SK-N-SH (cell line): ENCODE measurements around the gene NPAT. TPM values are rescaled to one million over a fixed set of nuclear protein-coding genes. Genes with fewer than 3 reads are reported as not detected.
A peak's percentile ranks its signal among the peaks of the same experiment; 100 is the strongest.

Source experiments
- CTCF ChIA-PET: fragments of 300-600, 350-600 bp; formaldehyde crosslinking; extraction: SDS; loops from one replicate; lab custom pipeline; 2021; lab: Yijun Ruan, JAX
- POLR2A ChIA-PET: fragments of 350-600 bp; sonication (Branson Sonifier 250); formaldehyde crosslinking; extraction: SDS; loops from one replicate; lab custom pipeline; 2020; ENCODE audit warnings: antibody characterized with exemption, inconsistent platforms; lab: Yijun Ruan, JAX
- DNase-seq: peaks from one replicate; pipeline ENCODE4 v3.0.0; 2012
- H2AFZ ChIP-seq: fragments of 200-600 bp; sonication (generic); 2 replicates; pipeline ENCODE4 v1.8.1; 2016; ENCODE audit warnings: antibody characterized with exemption, mild to moderate bottlenecking, low read depth
- H3F3A ChIP-seq: fragments of 200-600 bp; sonication (generic); replicated peaks from 2 replicates; pipeline ENCODE3; 2016; ENCODE audit warnings: antibody characterized with exemption, mild to moderate bottlenecking; ENCODE audit not compliant: insufficient read depth
- H3K27ac ChIP-seq, 2 experiments: fragments of 200-500 bp in 1 of 2; fragments of 200-600 bp in 1 of 2; sonication (Bioruptor generic) in 1 of 2; sonication (generic), shearing (Covaris generic) in 1 of 2; 2 replicates each; pipeline versions ENCODE4 v1.5.1 to v1.6.1; 2014 to 2016; ENCODE audit warnings: low read depth in 2 of 2, inconsistent platforms in 1 of 2, low read length in 1 of 2, mild to moderate bottlenecking in 1 of 2, mixed read lengths in 1 of 2
- H3K27me3 ChIP-seq: fragments of 200-600 bp; sonication (generic), shearing (Covaris generic); 2 replicates; pipeline ENCODE4 v1.6.1; 2016; ENCODE audit warnings: mixed run types; ENCODE audit not compliant: insufficient read depth
- H3K36me3 ChIP-seq, 2 experiments: fragments of 200-500 bp in 1 of 2; fragments of 200-600 bp in 1 of 2; sonication (Bioruptor generic) in 1 of 2; sonication (generic) in 1 of 2; replicated peaks in 1 of 2; 2 replicates each; pipeline versions ENCODE3 to v1.5.1; 2014 to 2016; ENCODE audit warnings: low read length in 1 of 2, mild to moderate bottlenecking in 1 of 2; ENCODE audit not compliant: insufficient read depth in 2 of 2, control insufficient read depth in 1 of 2
- H3K4me1 ChIP-seq, 2 experiments: fragments of 200-500 bp in 1 of 2; fragments of 200-600 bp in 1 of 2; sonication (Bioruptor generic) in 1 of 2; sonication (generic), shearing (Covaris generic) in 1 of 2; 2 replicates each; pipeline versions ENCODE4 v1.5.1 to v1.6.1; 2014 to 2016; ENCODE audit warnings: low read depth in 1 of 2, low read length in 1 of 2, mixed run types in 1 of 2; ENCODE audit not compliant: insufficient read depth in 2 of 2, control insufficient read depth in 1 of 2
- H3K4me2 ChIP-seq: fragments of 200-600 bp; sonication (generic), shearing (Covaris generic); 2 replicates; pipeline ENCODE4 v1.6.1; 2017; ENCODE audit warnings: mixed run types
- H3K4me3 ChIP-seq, 2 experiments: fragments of 200-500 bp in 1 of 2; fragments of 200-600 bp in 1 of 2; sonication (Bioruptor generic) in 1 of 2; sonication (generic), shearing (Covaris generic) in 1 of 2; 2 replicates each; pipeline versions ENCODE4 v1.5.1 to v1.8.1; 2014 to 2016; ENCODE audit warnings: low read depth in 2 of 2, inconsistent platforms in 1 of 2, low read length in 1 of 2, mild to moderate bottlenecking in 1 of 2, mixed read lengths in 1 of 2, moderate library complexity in 1 of 2
- H3K79me2 ChIP-seq: fragments of 200-600 bp; sonication (generic); 2 replicates; pipeline ENCODE4 v1.8.1; 2017; ENCODE audit warnings: mild to moderate bottlenecking; ENCODE audit not compliant: insufficient read depth
- H3K9ac ChIP-seq: fragments of 200-600 bp; sonication (generic); 2 replicates; pipeline ENCODE4 v1.6.1; 2017; ENCODE audit warnings: mixed run types
- H3K9me2 ChIP-seq: fragments of 200-600 bp; sonication (generic); 2 replicates; pipeline ENCODE4 v1.6.1; 2017; ENCODE audit warnings: mixed run types
- H3K9me3 ChIP-seq: fragments of 200-600 bp; sonication (generic); 2 replicates; pipeline ENCODE4 v1.6.1; 2017; ENCODE audit warnings: mixed run types, mild to moderate bottlenecking, moderate library complexity
- H4K20me1 ChIP-seq: fragments of 200-600 bp; sonication (generic); 2 replicates; pipeline ENCODE4 v1.6.1; 2017; ENCODE audit warnings: mild to moderate bottlenecking, mixed run types; ENCODE audit not compliant: insufficient read depth
- ELF1 ChIP-seq: IDR thresholded peaks from 2 replicates; pipeline ENCODE4 v1.4.0; 2012
- EZH2phosphoT487 ChIP-seq: fragments of 200-600 bp; sonication (generic); IDR thresholded peaks from 2 replicates; pipeline ENCODE4 v1.6.1; 2017; ENCODE audit warnings: low read depth, mixed run types, mild to moderate bottlenecking, antibody characterized with exemption, moderate library complexity, borderline replicate concordance
- GABPA ChIP-seq: IDR thresholded peaks from 2 replicates; pipeline ENCODE4 v1.4.0; 2012; ENCODE audit warnings: low read depth, mild to moderate bottlenecking
- GATA2 ChIP-seq: sonication (generic); formaldehyde crosslinking; IDR thresholded peaks from 2 replicates; pipeline ENCODE4 v1.5.0; 2020; ENCODE audit warnings: mild to moderate bottlenecking, missing genetic modification reagents
- MXI1 ChIP-seq: IDR thresholded peaks from 2 replicates; pipeline ENCODE4 v1.6.1; 2012; ENCODE audit warnings: mild to moderate bottlenecking, low read depth, low read length, improper control_type of control experiment
- POLR2AphosphoS5 ChIP-seq: IDR thresholded peaks from 2 replicates; pipeline ENCODE4 v1.6.1; 2012; ENCODE audit warnings: low read depth, low read length
- RAD21 ChIP-seq: IDR thresholded peaks from 2 replicates; pipeline ENCODE4 v1.6.1; 2012; ENCODE audit warnings: mild to moderate bottlenecking, low read length
- SMC3 ChIP-seq: IDR thresholded peaks from 2 replicates; pipeline ENCODE4 v1.6.1; 2012; ENCODE audit warnings: low read depth, low read length, improper control_type of control experiment
- TCF12 ChIP-seq: IDR thresholded peaks from 2 replicates; pipeline ENCODE4 v1.4.0; 2012
- YY1 ChIP-seq: IDR thresholded peaks from 2 replicates; pipeline ENCODE4 v1.4.0; 2012; ENCODE audit warnings: low read depth, mild to moderate bottlenecking
- WGBS: methylation state at CpG from one replicate; pipeline ENCODE4 v1.1.6; 2017; ENCODE audit warnings: low lambda C conversion rate; 5-methylcytosine and 5-hydroxymethylcytosine counted together
- polyA plus RNA-seq, 3 experiments: library from polyadenylated mRNA; depleted of rRNA; stranded (reverse); fragments of >200 nt; gene quantifications; 2 replicates each; pipeline ENCODE4 v1.2.3, GENCODE V29; 2012
- TF ChIP-seq, protein P1 (sequence below): fragments of 150-350 bp; IDR thresholded peaks from 2 replicates; pipeline ENCODE4 v1.6.1; 2017; ENCODE audit warnings: antibody characterized with exemption, low read length, low read depth, borderline replicate concordance
- TF ChIP-seq, protein P2 (sequence below): IDR thresholded peaks from 2 replicates; pipeline ENCODE4 v1.4.0; 2012; ENCODE audit warnings: low read depth
- TF ChIP-seq, protein P3 (sequence below): fragments of 200-600 bp; sonication (generic); IDR thresholded peaks from 2 replicates; pipeline ENCODE4 v1.6.1; 2017; ENCODE audit warnings: antibody characterized with exemption, mild to moderate bottlenecking, moderate library complexity

The NPAT gene
- polyA plus RNA-seq, 1 of the 3 experiments (the other 2 are of a cell fraction) = 2.1 TPM

DNA sequence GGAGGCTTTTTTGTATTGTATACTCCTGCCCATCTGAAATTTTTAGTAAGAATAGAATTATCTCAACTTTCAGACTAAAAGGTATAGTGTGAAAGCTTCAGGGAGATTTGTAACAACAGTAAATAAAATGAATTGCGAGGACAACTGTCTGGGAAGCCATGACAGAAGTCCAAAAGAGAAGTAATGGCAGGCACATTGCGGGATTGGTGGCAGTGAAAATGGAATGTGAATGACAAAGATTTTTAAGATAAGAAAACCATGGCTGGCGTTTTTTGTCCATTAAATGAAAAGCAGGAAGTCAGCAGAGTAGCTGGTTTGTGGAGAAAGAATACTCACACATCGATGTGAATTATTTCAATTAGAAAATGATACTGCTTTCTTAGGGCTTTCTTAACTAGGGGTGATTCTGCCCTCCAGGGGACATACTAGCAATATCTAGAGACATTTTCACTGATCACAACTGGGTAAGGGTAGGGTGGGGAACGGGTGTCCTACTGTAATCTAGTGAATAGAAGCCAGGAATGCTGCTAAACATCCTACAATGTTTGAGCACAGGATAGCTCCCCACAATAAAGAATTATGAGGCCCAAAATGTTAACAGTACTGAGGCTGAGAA, 1.6 kb downstream of the NPAT start:
- WGBS = 15% methylated on average over 5 of the region's 5 CpGs
- Histone ChIP-seq H3F3A (peaks cover 9% of the 10 kb centered on the region), H3K27ac (peak overlapping the region; percentile 90 to 92), H3K4me1 (peaks cover 10 to 23% of the 10 kb centered on the region in 2 experiments; a peak in 3 of 4 replicates), H4K20me1 (no peaks in the 10 kb centered on the region), H3K9ac (peak overlapping the region; percentile 93), H3K4me3 (peak overlapping the region; percentile 83 to 97), H3K79me2 (peaks cover 83% of the 10 kb centered on the region), H3K4me2 (peak overlapping the region; percentile 94), H2AFZ (peak overlapping the region; percentile 77), H3K36me3 (peaks cover 4 to 10% of the 10 kb centered on the region in 2 experiments), H3K9me3 (no peaks in the 10 kb centered on the region), H3K27me3 (no peaks in the 10 kb centered on the region), H3K9me2 (no peaks in the 10 kb centered on the region)
- DNase-seq = no peak
- TF ChIP-seq, protein P1, sequence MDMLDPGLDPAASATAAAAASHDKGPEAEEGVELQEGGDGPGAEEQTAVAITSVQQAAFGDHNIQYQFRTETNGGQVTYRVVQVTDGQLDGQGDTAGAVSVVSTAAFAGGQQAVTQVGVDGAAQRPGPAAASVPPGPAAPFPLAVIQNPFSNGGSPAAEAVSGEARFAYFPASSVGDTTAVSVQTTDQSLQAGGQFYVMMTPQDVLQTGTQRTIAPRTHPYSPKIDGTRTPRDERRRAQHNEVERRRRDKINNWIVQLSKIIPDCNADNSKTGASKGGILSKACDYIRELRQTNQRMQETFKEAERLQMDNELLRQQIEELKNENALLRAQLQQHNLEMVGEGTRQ = no peak
- TF ChIP-seq SMC3 (no peak), MXI1 (peak; percentile 47; the same call in 1 of the 2 replicates), GATA2 (CRISPR knock-in tag) (0 out of 2 replicates have a peak, but pooled peaks have one; percentile 13), YY1 (peak; percentile 33; the same call in 1 of the 2 replicates), TCF12 (no peak)
- TF ChIP-seq, protein P2, sequence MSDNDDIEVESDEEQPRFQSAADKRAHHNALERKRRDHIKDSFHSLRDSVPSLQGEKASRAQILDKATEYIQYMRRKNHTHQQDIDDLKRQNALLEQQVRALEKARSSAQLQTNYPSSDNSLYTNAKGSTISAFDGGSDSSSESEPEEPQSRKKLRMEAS = no peak
- TF ChIP-seq, protein P3, sequence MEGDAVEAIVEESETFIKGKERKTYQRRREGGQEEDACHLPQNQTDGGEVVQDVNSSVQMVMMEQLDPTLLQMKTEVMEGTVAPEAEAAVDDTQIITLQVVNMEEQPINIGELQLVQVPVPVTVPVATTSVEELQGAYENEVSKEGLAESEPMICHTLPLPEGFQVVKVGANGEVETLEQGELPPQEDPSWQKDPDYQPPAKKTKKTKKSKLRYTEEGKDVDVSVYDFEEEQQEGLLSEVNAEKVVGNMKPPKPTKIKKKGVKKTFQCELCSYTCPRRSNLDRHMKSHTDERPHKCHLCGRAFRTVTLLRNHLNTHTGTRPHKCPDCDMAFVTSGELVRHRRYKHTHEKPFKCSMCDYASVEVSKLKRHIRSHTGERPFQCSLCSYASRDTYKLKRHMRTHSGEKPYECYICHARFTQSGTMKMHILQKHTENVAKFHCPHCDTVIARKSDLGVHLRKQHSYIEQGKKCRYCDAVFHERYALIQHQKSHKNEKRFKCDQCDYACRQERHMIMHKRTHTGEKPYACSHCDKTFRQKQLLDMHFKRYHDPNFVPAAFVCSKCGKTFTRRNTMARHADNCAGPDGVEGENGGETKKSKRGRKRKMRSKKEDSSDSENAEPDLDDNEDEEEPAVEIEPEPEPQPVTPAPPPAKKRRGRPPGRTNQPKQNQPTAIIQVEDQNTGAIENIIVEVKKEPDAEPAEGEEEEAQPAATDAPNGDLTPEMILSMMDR = peak; percentile 26
- POLR2A ChIA-PET = no interaction called here
- CTCF ChIA-PET = interaction anchor here (1.2 to 3.6 kb wide), 5 partner anchors 65 to 428 kb away, joined by 3 to 9 read pairs (median 5); partner anchors contain the start of gene CUL5

DNA sequence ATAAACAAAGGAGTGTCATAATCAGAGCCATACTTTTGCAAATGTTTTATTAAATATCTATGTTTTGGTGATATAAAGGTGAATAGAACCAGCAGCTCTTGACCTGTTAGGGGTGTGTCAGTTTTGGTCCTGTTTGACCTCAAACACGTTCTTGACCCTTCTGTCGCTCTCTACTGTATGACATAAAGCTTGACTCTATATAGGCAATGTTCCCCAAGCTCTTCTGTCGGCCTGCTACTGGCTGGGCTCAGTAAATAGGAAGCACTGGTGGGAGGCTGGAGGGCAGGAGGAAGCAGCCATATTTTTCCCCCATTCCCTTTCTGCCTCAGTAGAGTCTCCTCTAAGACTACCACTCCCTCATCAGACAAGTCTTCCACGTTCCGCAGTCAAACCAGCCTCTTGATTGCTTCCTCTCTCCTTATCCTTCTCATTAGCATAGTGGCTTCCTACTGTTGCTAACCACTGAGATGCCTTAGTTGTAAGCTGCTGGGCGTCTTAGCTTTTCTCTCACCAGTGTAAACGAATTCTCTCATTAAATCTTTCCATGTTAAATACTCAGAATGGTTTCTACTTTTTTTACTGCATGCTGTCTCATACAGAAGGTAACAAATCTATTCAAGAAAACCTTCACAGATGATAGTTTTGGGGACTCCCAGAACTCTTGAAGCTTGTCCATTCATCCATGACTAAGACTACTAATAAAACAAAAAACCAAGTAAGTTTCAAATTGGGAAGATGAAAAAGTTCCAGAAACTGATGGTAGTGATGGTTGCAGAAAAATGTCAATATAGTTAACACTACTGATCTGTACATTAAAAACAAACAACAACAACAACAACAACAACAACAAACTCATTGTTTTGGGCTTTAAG, 3.3 kb downstream of the NPAT start:
- no peak overlapping the region for H3K4me2 ChIP-seq
- ChIA-PET POLR2A (no interaction called here), CTCF (interaction anchor here (0.6 to 0.7 kb wide), 2 partner anchors 158 to 262 kb away, joined by 3 to 4 read pairs; no protein-coding TSS in a partner anchor)

More for the DNA sequence above, 3.3 kb downstream of the NPAT start:
- TF ChIP-seq GABPA (no peak), POLR2AphosphoS5 (no peak), RAD21 (no peak), GATA2 (CRISPR knock-in tag) (no peak), EZH2phosphoT487 (no peak), SMC3 (no peak), MXI1 (no peak), ELF1 (no peak)
- H3K27me3 ChIP-seq = no peaks in the 10 kb centered on the region
- H2AFZ ChIP-seq = no peak overlapping the region
- H3K36me3 ChIP-seq = peaks cover 4 to 10% of the 10 kb centered on the region in 2 experiments
- WGBS = 93% methylated on average over 7 of the region's 7 CpGs
- no peaks in the 10 kb centered on the region for H3K9me2 ChIP-seq
- H3F3A ChIP-seq = peaks cover 9% of the 10 kb centered on the region
- H3K4me1 ChIP-seq = peaks cover 3 to 10% of the 10 kb centered on the region in 2 experiments; a peak in 3 of 4 replicates
- H3K27ac ChIP-seq = no peak overlapping the region
- no peak for DNase-seq
- H3K79me2 ChIP-seq = peaks cover 83% of the 10 kb centered on the region
- no peak overlapping the region for H3K9ac ChIP-seq
- no peaks in the 10 kb centered on the region for H4K20me1 ChIP-seq
- no peaks in the 10 kb centered on the region for H3K9me3 ChIP-seq
- H3K4me3 ChIP-seq = no peak overlapping the region
